HG02852 (cell line): ENCODE data around the gene CDHR3.

Experiments
- ATAC-seq: cut with Tn5 transposase; IDR thresholded peaks from one replicate; pipeline ENCODE4 v1.9.1; 2021; ENCODE audit warnings: mild to moderate bottlenecking, moderate library complexity; ENCODE audit not compliant: unreplicated experiment

CDHR3 gene

GRCh38 chr7:106021151-106022067, 58.3 kb downstream of the CDHR3 start:
- no peak for ATAC-seq

GRCh38 chr7:106022193-106022821, 59.2 kb downstream of the CDHR3 start:
- ATAC-seq = no peak

DNA sequence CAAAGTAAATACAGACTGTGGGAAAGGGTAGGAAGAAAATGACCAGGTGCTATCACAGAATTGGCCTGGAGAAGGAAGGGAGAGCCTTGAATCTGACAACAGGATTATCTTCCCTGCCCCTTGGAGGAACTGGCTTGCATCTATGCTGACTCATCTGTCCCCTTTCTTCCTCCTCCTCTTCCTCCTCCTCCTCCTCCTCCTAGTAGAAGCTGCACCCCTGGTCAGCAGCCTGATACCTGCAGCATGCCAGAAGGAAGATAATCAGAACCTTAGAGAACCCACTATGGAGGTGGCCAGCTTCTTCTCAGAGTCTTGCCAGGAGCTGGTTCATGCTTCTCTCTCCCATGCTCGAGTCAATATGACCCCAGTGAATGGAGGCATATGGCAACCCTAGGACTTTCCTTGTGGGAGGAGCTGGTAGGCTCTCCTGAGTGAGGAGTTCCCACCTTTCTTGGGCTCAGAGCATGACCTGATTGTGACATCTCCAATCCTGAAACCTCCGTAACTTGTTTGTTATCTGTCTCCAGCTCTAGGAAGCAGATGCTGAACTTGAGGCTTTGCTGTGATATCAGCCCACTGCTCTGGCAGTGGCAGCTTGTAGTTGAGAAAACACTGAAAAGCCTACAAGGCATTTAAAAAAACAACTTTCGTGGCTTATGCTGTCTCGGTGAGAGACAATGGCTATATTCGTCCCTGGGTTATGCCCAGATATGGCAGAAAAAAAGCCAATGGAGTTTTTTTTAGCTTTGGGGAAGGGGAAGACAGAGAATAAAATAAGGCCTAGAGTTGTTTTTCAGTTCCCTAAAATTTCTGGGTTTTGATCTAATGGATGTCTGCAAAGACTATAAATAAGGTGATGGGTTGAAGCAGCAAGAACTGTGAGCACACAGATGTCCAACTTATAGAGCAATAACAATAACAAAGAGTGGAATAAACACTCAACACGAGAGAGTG, 60.6 kb downstream of the CDHR3 start:
- ATAC-seq = peak; percentile 41

DNA sequence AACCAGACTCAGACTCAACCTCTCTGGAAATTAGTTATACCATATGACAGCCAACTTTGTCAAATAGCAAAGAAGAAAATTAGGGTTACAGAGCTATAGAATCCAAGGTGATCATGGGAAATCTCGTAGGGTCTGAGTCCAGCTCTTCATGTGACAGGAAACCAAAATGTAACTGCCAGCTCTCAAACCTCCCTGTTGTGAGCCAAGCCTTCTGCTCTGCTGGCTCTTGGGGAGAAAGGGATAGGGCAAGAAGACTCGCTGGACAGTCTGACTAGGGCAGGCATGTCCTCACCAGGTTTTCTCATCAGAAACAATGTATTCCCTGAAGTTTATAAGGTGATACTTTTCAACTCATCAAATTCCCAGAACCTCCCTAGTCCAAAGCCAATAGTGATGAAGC, 63.0 kb downstream of the CDHR3 start:
- no peak for ATAC-seq

- ATAC-seq = no peak
Measured at GRCh38 chr7:106029451-106029850, 66.4 kb downstream of the CDHR3 start.

GRCh38 chr7:106029941-106030340, 66.9 kb downstream of the CDHR3 start:
- ATAC-seq = no peak

- ATAC-seq = no peak
Measured at GRCh38 chr7:106031300-106032035, 68.4 kb downstream of the CDHR3 start.

DNA sequence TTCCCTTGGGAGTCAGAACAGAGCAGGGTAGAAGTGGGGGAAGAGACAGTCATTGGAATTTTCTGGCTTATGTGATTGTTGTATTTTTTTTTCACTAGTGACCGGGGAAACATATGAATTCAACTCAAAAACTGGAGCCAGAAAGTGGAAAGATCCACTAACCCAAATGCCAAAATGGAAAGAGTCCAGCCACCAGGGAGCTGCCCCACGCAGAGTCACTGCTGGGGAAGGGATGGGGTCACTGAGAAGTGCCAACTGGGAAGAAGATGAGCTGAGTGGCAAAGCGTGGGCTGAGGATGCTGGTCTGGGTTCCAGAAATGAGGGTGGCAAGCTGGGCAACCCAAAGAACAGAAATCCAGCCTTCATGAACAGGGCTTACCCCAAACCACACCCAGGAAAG, 69.2 kb downstream of the CDHR3 start:
- no peak for ATAC-seq

- no peak for ATAC-seq
Measured at GRCh38 chr7:106033735-106034134, 70.7 kb downstream of the CDHR3 start.

GRCh38 chr7:106034383-106034782, 71.3 kb downstream of the CDHR3 start:
- no peak for ATAC-seq

DNA sequence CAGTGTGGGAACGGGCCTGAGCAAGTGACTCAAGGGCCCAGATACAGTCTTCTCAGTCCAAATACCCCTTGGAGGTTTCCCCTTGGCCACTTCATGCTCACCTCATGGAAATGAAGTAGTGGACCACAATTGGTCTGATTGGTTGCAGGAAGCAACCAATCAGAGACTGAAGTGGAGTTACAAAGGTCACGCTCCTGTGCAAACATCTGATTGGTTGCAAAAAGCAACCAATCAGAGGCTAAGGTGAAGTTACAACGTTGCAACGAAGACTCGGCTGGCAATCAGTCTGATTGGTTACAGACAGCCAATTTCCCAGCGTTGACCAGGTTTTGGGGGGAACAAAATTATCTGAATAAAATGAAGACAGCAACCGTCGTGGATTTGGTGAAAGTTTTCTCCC, 72.5 kb downstream of the CDHR3 start:
- no peak for ATAC-seq

GRCh38 chr7:106036004-106036403, 72.9 kb downstream of the CDHR3 start:
- no peak for ATAC-seq

DNA sequence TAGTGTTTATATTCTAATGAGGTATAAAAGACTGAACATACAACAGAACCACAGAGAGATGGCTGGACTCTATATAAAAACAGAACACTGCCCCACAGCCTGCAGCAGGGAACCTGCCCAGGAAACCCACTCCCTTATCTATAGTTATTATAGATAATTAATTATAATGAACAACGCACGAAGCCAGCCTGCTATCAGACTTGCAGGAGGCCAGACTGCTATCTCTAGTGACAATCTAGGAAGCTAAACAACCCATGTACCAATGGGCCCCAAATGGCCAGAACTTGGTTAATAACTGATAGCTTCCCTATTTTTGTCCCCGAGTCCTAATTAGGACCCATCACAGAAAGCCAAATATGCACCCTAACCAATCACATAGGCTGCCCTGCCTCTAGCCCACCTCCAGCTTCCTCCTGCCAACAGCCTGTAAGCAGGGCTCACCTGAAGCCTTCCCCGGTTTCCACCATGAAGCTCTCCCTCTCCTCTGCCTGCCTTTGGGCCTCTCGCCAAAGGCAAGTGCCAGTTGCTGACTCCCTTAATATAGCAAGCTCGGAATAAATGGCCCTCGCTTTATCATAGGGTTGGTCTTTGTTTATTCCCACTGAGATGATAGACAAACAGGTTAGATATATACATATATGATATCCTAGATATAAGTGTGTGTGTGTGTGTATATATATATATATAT, 74.6 kb downstream of the CDHR3 start:
- no peak for ATAC-seq

DNA sequence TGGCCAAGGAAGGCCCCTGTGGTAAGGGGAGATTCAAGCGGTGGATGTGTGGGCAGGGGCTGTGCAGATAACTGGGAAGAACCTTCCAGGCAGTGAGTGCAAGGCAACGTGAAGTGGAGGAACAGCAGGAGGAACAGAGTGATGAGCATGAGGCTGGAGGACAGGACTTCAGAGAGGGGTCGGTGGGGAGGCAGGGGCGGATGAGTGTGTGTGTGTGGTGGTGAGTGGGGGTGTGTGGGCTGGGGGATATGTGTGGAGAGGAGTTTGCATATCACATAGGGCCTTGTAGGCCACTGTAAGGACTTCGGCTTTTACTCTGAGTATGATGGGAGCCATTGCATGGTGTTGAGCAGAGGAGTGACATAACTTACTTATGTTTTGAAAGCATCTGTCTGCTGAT, 75.2 kb downstream of the CDHR3 start:
- ATAC-seq = no peak

- ATAC-seq = no peak
Measured at GRCh38 chr7:106038916-106039315, 75.9 kb downstream of the CDHR3 start.

DNA sequence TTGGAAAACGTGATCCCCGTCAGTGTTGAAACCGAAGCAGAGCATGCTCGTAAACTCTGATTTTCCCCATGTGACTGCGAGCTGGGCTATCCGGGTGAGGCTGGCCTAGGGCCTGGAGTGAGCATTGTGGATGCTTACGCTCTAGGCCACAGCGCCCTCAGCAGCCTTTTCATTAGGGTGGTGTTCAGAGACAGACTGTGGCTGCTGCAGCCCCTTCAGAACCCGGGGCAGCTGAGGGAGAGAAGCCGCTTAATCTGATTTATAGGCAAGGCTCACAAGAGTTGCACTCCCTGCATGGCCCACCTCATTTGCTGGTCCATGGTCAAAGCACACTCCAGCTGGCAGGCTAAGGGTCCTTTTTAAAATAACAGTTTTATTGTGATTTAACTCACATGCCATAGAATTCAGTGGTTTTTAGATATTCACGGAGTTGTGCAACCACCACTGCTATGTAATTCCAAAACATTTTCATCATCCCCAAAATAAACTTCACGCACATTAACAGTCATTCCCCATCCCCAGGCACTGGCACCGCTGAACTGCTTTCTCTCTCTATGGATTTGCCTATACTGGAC, 76.5 kb downstream of the CDHR3 start:
- no peak for ATAC-seq

DNA sequence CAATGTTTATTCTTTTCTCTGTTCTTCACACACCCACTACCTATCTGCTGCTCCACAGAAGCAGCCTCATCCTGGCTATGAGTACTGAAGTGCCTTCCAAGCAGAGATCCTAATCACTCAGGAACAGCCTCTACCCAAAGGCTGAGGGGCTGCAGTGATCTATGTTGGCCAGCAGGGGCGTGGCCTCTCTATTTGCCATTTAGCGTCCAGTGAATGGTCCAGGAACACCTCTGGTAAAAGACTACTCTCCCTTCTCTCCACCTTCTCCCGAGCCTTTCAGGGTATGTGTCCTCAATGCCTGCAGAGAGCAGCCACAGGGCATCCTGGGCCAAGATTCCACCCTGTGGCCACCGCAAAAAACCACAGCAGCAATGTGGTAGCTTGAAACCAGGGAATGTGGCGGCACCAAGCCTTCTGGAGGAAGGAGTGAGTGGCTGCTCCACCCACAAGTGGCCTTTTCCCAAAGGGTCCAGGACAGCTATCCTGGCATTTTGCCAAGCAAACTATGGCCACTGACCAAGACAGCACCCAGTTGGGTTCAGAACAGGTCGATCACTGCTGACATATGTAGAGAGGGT, 78.2 kb downstream of the CDHR3 start:
- no peak for ATAC-seq

DNA sequence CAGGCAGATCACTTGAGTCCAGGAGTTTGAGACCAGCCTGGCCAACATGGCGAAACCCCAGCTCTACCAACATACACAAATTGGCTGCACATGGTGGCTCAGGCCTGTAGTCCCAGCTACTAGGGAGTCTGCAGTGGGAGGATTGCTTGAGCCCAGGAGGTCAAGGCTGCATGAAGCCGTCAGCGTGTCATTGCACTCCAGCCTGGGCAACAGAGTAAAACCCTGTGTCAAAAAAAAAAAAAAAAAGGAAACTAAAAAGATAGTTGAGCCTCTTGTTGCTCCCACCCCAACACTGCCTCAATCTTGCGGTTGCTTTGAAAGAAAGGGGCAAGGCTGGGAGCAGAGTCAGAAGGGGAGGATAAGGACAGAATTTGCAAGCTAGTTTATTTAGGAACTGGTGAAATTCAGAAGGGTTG, 79.1 kb downstream of the CDHR3 start:
- ATAC-seq = no peak

- ATAC-seq = no peak
Measured at GRCh38 chr7:106045139-106045538, 82.1 kb downstream of the CDHR3 start.
